Measurements from ENCODE around the gene SIK2. TPM values are rescaled to one million over a fixed set of nuclear protein-coding genes. Genes with fewer than 3 reads are reported as not detected.

The SIK2 gene
- total RNA-seq, 1 experiment from 2014 or later = 9.0 TPM

GRCh38 chr11:111772535-111772934 lies 170.3 kb downstream of the SIK2 start:
- ChIA-PET CTCF (no interaction called here), POLR2A (ENCODE audit: unreplicated experiment) (no interaction called here)
- H3K4me3 ChIP-seq (ENCODE audit: low read length) = no peak overlapping the region
- DNase-seq (no peak), ATAC-seq (no peak)
- no peaks in the 10 kb centered on the region for H4K20me1 ChIP-seq (ENCODE audit: low read length)
- no peaks in the 10 kb centered on the region for H3K9me3 ChIP-seq (ENCODE audit: low read length)
- H3F3A ChIP-seq (ENCODE audit: low read length, unreplicated experiment) = no peaks in the 10 kb centered on the region
- H3K36me3 ChIP-seq (ENCODE audit: low read depth, low read length) = no peaks in the 10 kb centered on the region
- no peak overlapping the region for H3K4me2 ChIP-seq (ENCODE audit: low read length)
- no peaks in the 10 kb centered on the region for H3K9me2 ChIP-seq (replicated peaks; ENCODE audit: low read length)
- peaks cover 8% of the 10 kb centered on the region; the same call in 1 of the 2 replicates for H3K4me1 ChIP-seq (ENCODE audit: insufficient read depth, low read length)
- no peak overlapping the region for H3K9ac ChIP-seq (ENCODE audit: low read length)
- no peaks in the 10 kb centered on the region for H3K79me2 ChIP-seq (ENCODE audit: low read length)
- no peak for TF ChIP-seq CTCF (conservative IDR thresholded peaks at IDR 0.05; ENCODE audit: low read depth, low read length)
- TF ChIP-seq EZH2 (IDR thresholded peaks at IDR 0.05; ENCODE audit: low read length, unreplicated experiment) = no peak
- TF ChIP-seq EZH2phosphoT487 (IDR thresholded peaks at IDR 0.05; ENCODE audit: borderline replicate concordance, low read length) = no peak
- no peaks in the 10 kb centered on the region for H3K27me3 ChIP-seq (ENCODE audit: low read length)
- intact Hi-C loops (cut with micrococcal nuclease) = no loop called here
- H2AFZ ChIP-seq (ENCODE audit: low read length) = no peak overlapping the region
- H3K27ac ChIP-seq (ENCODE audit: low read length) = no peak overlapping the region
- BruUV-seq (replicated peaks) = no TSS peak

GRCh38 chr11:111774955-111775710 lies 172.9 kb downstream of the SIK2 start:
- no peaks in the 10 kb centered on the region for H3F3A ChIP-seq (ENCODE audit: low read length, unreplicated experiment)
- no peak overlapping the region for H3K9ac ChIP-seq (ENCODE audit: low read length)
- H3K9me2 ChIP-seq (replicated peaks; ENCODE audit: low read length) = no peaks in the 10 kb centered on the region
- H3K36me3 ChIP-seq (ENCODE audit: low read depth, low read length) = no peaks in the 10 kb centered on the region
- no TSS peak for BruUV-seq (replicated peaks)
- CTCF ChIA-PET = no interaction called here
- ATAC-seq = no peak
- H3K79me2 ChIP-seq (ENCODE audit: low read length) = no peaks in the 10 kb centered on the region
- H3K9me3 ChIP-seq (ENCODE audit: low read length) = no peaks in the 10 kb centered on the region
- peak; percentile 41 for DNase-seq
- peaks cover 8% of the 10 kb centered on the region; the same call in 1 of the 2 replicates for H3K4me1 ChIP-seq (ENCODE audit: insufficient read depth, low read length)
- no peak overlapping the region for H3K4me3 ChIP-seq (ENCODE audit: low read length)
- POLR2A ChIA-PET (ENCODE audit: unreplicated experiment) = no interaction called here
- TF ChIP-seq EZH2 (IDR thresholded peaks at IDR 0.05; ENCODE audit: low read length, unreplicated experiment) (no peak), CTCF (conservative IDR thresholded peaks at IDR 0.05; ENCODE audit: low read depth, low read length) (no peak), EZH2phosphoT487 (IDR thresholded peaks at IDR 0.05; ENCODE audit: borderline replicate concordance, low read length) (no peak)
- intact Hi-C loops (cut with micrococcal nuclease) = no loop called here
- H3K27ac ChIP-seq (ENCODE audit: low read length) = no peak overlapping the region
- H4K20me1 ChIP-seq (ENCODE audit: low read length) = no peaks in the 10 kb centered on the region
- no peak overlapping the region for H2AFZ ChIP-seq (ENCODE audit: low read length)
- no peak overlapping the region for H3K4me2 ChIP-seq (ENCODE audit: low read length)
- no peaks in the 10 kb centered on the region for H3K27me3 ChIP-seq (ENCODE audit: low read length)

Data from PC-3 (cell line).